IPS-11a (cell line): ENCODE measurements around the gene PPP1R7.

Experiments used
- H3K4me3 ChIP-seq: one replicate; pipeline ENCODE4 v1.5.1; 2013; ENCODE audit warnings: low read depth, low read length, control low read depth

The PPP1R7 gene

GRCh38 chr2:241228081-241228859 lies 78.0 kb downstream of the PPP1R7 start:
- no peak overlapping the region for H3K4me3 ChIP-seq

GRCh38 chr2:241228860-241229516 lies 78.7 kb downstream of the PPP1R7 start:
- no peak overlapping the region for H3K4me3 ChIP-seq

- no peak overlapping the region for H3K4me3 ChIP-seq
Measured at GRCh38 chr2:241229563-241230401, 79.5 kb downstream of the PPP1R7 start.

GRCh38 chr2:241230435-241230834 lies 80.2 kb downstream of the PPP1R7 start:
- H3K4me3 ChIP-seq, result no peak overlapping the region

- no peak overlapping the region for H3K4me3 ChIP-seq
Measured at GRCh38 chr2:241232736-241233575, 82.7 kb downstream of the PPP1R7 start.
